ENCODE measurements around the gene PDZK1.
"Not testable (repeated sequence)": the region's sequence is repeated elsewhere in the genome, so short reads cannot be mapped to it uniquely, and the experiment has no call there.

DNA sequence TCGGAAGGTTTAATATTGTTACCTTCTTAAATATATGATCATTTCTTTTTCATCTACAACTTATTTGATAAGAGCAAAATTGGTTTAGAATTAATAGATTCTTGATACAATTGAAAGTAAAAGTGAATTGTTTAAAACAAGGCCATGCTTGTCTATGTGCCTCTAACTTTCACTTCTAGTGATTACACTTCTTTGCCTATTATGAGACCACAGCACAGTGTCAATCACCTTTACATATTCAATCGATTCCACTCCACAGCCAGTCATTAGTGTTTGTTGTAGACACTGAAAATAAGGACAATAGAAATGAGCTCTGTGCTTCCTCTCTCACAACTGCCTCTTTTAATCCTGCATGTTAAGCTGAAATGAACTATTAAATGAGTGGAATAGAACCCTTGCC lies 65.3 kb downstream of the PDZK1 start:
- TF ChIP-seq RAD21 (IDR thresholded peaks at IDR 0.05 in 1 of 2, conservative IDR thresholded peaks at IDR 0.05 in 1 of 2; ENCODE audit: low read depth in 2 of 2, low read length in 2 of 2); MAFK (IDR thresholded peaks at IDR 0.05; ENCODE audit: low read depth, low read length); KDM5A (IDR thresholded peaks at IDR 0.05; ENCODE audit: low read length); KDM1A (IDR thresholded peaks at IDR 0.05; ENCODE audit: borderline replicate concordance, low read length); EZH2 (IDR thresholded peaks at IDR 0.05; ENCODE audit: low read depth, low read length, severe bottlenecking); GABPA (IDR thresholded peaks at IDR 0.05; ENCODE audit: borderline replicate concordance, insufficient read depth, low read length); CTCF (IDR thresholded peaks at IDR 0.05; ENCODE audit: control extremely low read depth in 1 of 3, insufficient read depth in 1 of 3, low read depth in 1 of 3, low read length in 3 of 3): not testable (repeated sequence)
